HG03196 (cell line): ENCODE results near the gene MBD5.
"Not testable (repeated sequence)": the region's sequence is repeated elsewhere in the genome, so short reads cannot be mapped to it uniquely, and the experiment has no call there.

Experiments
- ATAC-seq: cut with Tn5 transposase; IDR thresholded peaks from one replicate; pipeline ENCODE4 v1.9.1; 2021; ENCODE audit not compliant: unreplicated experiment

MBD5 gene

GRCh38 chr2:148021059-148021861 lies at the start of gene MBD5:
MBD5 (plus strand) TSS chr2:148021091.
- peak; percentile 32 for ATAC-seq

DNA sequence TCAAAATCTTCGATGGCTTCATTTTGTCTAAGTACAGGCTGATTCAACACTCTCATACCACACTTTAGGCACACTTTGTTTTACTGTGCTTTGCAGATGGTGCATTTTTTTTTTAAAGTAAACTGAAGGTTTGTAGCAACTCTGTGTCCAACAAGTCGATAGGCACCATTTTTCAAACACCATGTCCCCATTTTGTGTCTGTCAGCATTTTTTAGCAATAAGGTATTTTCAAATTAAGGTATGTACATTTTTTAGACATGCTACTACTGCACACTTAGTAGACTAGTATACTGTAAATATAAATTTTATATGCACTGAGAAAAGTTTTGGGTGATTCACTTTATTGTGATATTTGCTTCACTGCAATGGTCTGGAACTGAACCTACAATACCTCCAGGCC lies 44.8 kb upstream of the MBD5 start:
- ATAC-seq: no peak

- no peak for ATAC-seq
These were observed 43.2 kb upstream of the MBD5 start for GRCh38 chr2:147977679-147978078.

- no peak for ATAC-seq
These were observed 39.9 kb upstream of the MBD5 start for GRCh38 chr2:147980940-147981528.

GRCh38 chr2:147989102-147989501 lies 31.8 kb upstream of the MBD5 start:
- no peak for ATAC-seq

DNA sequence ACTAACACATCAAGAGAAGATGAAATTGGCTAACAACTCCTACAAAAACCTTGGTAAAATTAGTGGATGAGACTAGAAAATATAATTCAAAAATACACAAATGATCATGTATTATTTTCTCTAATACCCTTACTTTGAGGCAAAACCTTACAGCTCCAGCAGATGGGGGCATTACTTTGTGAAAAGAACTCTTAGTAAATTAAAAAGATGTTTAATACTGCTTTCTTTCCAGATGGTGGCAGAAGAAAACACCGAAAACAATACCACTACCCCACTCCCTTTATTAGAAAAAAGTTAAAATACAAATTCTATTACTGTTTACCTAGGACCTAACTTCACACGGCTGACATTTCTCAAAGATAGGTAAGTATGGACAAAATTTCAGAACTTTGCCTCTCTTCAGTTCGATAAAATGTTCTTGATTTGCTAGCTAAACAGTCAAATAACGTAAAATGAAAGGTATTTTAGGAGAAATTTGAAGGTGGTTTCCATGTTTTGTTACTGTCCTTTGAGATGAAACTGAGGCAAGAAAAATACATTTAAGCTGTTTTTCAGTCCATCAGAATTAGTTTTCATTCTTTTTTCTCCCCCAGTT lies 31.0 kb upstream of the MBD5 start:
- peak; percentile 82 for ATAC-seq

DNA sequence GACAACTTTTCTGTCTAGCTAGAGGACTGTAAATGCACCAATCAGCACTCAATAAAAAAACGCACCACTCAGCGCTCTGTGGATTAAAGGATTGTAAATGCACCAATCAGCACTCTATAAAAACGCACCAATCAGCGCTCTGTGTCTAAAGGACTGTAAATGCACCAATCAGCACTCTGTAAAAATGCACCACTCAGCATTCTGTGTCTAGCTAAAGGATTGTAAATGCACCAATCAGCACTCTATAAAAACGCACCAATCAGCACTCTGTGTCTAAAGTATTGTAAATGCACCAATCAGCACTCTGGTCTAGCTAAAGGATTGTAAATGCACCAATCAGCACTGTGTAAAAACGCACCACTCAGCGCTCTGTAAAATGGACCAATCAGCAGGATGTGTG lies 25.9 kb upstream of the MBD5 start:
- ATAC-seq: not testable (repeated sequence)

- no peak for ATAC-seq
These were observed 24.1 kb upstream of the MBD5 start for GRCh38 chr2:147996828-147997227.

- no peak for ATAC-seq
These were observed 22.7 kb upstream of the MBD5 start for GRCh38 chr2:147998203-147998602.

- ATAC-seq: no peak
These were observed 21.8 kb upstream of the MBD5 start for GRCh38 chr2:147999126-147999525.

DNA sequence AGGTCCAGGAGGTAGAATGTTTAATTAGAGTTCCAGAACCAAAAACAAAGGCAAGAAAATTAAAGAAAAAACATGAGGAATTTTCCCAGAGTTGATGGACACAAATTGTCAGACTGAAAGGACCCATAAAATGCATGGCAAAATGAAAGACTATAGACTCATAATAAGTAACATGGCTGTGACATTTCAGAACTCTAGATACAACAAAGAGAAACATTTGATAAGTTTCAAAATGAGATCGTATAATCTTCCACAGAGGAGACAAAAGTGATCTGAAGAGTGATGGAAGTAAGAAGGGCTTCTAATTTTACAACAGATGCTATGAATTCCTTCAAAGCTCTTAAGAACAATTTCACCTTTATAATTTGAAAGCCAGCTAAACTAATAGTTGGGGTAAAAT lies 20.8 kb upstream of the MBD5 start:
- ATAC-seq: no peak

GRCh38 chr2:148002420-148002819 lies 18.5 kb upstream of the MBD5 start:
- not testable (repeated sequence) for ATAC-seq

DNA sequence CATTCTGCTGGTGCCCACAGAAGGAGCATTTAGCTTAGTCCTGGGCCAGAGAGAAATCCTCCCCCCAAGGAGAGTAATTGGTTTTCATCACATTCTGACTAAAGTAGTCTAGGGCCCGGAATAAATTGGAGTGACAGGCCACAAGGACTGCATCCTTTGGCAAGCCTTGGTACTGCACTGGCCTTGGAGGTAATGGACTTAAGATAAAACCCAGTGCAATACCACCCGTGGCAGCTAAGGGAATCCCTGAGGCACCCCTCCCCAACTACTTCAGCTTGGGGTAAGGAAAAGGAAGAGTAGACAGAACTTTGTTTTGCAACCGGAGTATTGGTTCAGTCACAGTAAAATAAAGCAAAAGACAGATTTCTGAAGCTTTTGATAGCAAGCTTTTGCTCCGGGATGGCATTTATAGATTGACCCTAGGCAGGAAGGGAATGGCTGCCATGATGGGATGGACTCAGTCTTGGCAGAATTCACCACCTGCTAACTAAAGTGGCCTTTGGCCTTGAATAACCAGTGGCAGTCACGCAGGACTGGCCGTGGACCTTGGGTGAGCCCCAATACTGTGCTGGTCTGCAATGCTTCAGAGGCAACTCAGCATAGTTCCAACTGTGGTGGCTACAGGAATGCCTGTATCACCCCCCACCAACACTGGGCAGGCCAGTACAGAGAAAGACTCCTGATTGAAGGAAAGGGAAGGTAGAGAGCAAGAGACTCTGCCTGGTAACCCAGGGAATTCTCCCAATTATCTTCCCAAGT lies 14.5 kb upstream of the MBD5 start:
- no peak for ATAC-seq

- ATAC-seq: no peak
These were observed 13.5 kb upstream of the MBD5 start for GRCh38 chr2:148007219-148007900.

GRCh38 chr2:148008411-148008810 lies 12.5 kb upstream of the MBD5 start:
- ATAC-seq: not testable (repeated sequence)

DNA sequence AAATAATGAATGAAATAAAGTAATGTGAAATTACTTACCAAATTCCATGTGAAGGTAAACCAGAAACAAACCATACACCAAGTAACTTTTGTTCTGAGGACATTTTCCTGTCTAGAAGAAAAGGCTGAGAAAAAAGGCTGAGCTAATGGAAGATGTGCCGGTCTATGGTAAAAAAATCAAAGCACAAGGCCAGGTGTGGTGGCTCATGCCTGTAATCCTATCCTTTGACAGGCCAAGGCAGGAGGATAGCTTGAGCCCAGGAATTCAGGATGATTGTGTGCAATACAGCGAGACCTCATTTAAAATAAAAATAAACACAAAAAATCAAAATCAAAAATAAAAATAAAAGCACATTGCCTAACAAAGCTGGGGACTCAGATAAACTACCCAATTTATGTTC lies 7.0 kb upstream of the MBD5 start:
- ATAC-seq: no peak

DNA sequence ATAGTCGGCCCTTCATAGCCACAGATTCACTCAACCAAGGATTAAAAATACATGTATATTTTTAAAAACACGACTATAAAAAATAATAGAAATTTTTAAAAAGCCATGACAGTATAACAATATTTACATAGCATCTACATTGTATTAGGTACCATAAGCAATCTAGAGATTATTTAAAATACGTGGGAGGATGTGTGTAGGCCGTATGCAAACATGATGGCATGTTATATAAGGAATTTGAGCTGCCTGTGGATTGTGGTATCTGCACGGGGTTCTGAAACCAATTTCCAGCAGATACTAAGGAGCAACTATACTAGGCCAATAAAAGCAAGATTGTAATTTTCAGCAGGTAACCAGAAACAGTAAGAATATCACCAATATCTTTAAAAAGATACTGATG lies 6.3 kb upstream of the MBD5 start:
- ATAC-seq: no peak

DNA sequence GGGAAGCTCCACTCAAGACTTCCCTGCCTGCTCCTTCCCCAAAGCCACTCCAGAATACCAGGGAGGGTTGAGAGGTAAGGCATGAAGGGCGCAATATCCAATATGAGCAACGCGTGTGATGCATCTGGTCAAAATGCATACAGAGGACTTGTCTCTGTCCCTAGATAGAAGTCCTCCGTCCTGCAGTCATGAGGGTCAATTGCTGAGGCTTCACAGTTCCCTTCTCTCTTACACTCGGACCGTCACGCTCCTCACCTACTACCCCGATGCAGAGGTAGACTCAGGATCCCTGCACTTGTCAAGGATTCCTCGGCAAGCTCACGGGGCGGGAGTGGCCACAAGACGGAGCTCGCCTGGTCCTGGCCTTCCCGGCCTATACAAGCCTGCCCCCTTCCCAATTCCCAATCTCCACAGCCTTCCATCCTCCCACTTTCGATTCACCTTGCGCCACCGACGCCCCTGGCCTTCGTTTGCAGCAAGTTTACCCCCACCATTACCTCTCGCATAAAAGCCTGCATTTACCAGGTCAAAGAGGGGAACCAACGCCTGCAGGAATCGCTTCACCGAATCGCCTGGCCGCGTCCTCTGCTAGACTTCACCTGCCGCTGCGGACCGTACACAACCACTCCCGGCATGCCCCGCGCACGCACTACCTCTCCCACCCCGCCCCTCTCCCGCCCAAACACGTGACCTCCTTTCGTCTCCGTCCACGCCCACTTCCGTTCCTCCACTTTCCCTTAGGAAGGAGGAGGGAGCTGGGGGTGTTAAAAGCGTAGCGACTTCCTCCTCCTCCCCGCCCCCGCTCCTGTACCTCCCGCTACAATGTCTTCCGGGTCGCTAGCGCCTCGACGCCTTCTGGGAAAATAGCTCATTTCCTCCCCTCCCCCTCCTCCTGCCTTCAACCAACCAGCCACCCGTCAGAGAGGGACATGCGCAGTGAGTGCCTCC lies 506 bp upstream of the MBD5 start, which contains the start of gene ORC4:
Gene ORC4, minus strand, starts transcription at position 627 of the 948 bp plus-strand sequence. CDS start 44,779 bp downstream, outside the sequence.
- ATAC-seq: peak; percentile 80

GRCh38 chr2:148021886-148022285 lies 995 bp downstream of the MBD5 start:
- no peak for ATAC-seq

GRCh38 chr2:148022351-148022750 lies 1.5 kb downstream of the MBD5 start:
- ATAC-seq: no peak
